ENCODE measurements around the gene DR1. TPM values are rescaled to one million over a fixed set of nuclear protein-coding genes. Genes with fewer than 3 reads are reported as not detected.

DR1 gene
- total and polyA plus RNA-seq, 2 of the 4 experiments (the other 2 are of a cell fraction) = 27.1 to 39.4 TPM

DNA sequence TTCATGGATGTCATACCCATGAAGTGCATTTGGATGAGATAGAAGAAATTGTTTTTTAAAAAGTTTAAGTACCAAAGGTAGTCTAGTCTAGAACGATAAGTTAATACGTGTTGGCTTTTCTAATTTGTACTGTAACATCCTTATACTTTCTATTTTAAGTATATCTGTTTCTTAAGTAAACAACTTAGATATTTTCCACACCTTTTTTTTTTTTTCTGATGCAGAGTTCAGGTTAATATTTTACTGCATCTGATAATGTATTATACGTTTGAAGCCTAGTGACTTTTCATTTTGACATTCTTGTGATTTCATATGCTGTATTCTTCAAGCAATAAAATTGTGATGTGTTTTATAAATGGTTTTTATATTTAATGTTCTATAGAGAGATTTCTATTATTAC is 16.5 kb downstream of the DR1 start:
- H2AFZ ChIP-seq (replicated peaks; ENCODE audit: low read length, poor library complexity) = no peak overlapping the region
- ChIA-PET POLR2A (ENCODE audit: unreplicated experiment) (no interaction called here), CTCF (no interaction called here)
- peaks cover 10% of the 10 kb centered on the region for H3K36me3 ChIP-seq (ENCODE audit: control insufficient read depth, insufficient read depth, low read length)
- H3K4ac ChIP-seq (ENCODE audit: low read depth, low read length) = no peak overlapping the region
- H3K27ac ChIP-seq (ENCODE audit: insufficient read depth, low read length) = no peak overlapping the region
- H2AK5ac ChIP-seq (ENCODE audit: low read depth, low read length) = no peak overlapping the region
- no peak overlapping the region for H3K18ac ChIP-seq (ENCODE audit: low read depth, low read length)
- H2AK9ac ChIP-seq (replicated peaks; ENCODE audit: low read depth, low read length, poor library complexity) = no peak overlapping the region
- H3K4me2 ChIP-seq (ENCODE audit: low read depth, low read length) = no peak overlapping the region
- H3K4me3 ChIP-seq (ENCODE audit: insufficient read depth, low read depth, low read length) = no peak overlapping the region
- ATAC-seq (ENCODE audit: low read depth) (no peak), DNase-seq (no peak)
- no peak overlapping the region for H2BK15ac ChIP-seq (ENCODE audit: low read depth, low read length)
- H2BK20ac ChIP-seq (ENCODE audit: low read depth, low read length) = no peak overlapping the region
- WGBS, 2 experiments (ENCODE audit: extremely low coverage in 2 of 2, insufficient read length in 1 of 2) = no CpG with 5 or more reads among the region's 3 CpGs
- in situ Hi-C loops (cut with MboI; ENCODE audit: low sequenced_read_pairs) (no loop called here), intact Hi-C loops (cut with micrococcal nuclease) (no loop called here), dilution Hi-C loops (cut with HindIII; ENCODE audit: low sequenced_read_pairs, unreplicated experiment) (no loop called here)
- no peak overlapping the region for H2BK120ac ChIP-seq (ENCODE audit: low read depth, low read length)
- TF ChIP-seq FOS (IDR thresholded peaks at IDR 0.05; ENCODE audit: low read depth, low read length) (no peak), CTCF (conservative IDR thresholded peaks at IDR 0.05; ENCODE audit: low read depth, low read length) (no peak), POLR2A (IDR thresholded peaks at IDR 0.05; ENCODE audit: low read depth, low read length) (no peak), RFX5 (IDR thresholded peaks at IDR 0.05; ENCODE audit: low read depth, low read length) (no peak), BHLHE40 (IDR thresholded peaks at IDR 0.05; ENCODE audit: low read depth, low read length) (no peak), USF2 (IDR thresholded peaks at IDR 0.05; ENCODE audit: low read depth, low read length) (no peak), NFE2L2 (IDR thresholded peaks at IDR 0.05; ENCODE audit: low read depth, low read length) (no peak), RAD21 (IDR thresholded peaks at IDR 0.05; ENCODE audit: low read length) (no peak), MAFK (IDR thresholded peaks at IDR 0.05; ENCODE audit: low read depth, low read length) (no peak), CHD1 (IDR thresholded peaks at IDR 0.05; ENCODE audit: low read depth, low read length) (no peak), RCOR1 (IDR thresholded peaks at IDR 0.05; ENCODE audit: insufficient replicate concordance, low read length) (no peak), MXI1 (IDR thresholded peaks at IDR 0.05; ENCODE audit: borderline replicate concordance, low read depth, low read length) (no peak), MAZ (IDR thresholded peaks at IDR 0.05; ENCODE audit: borderline replicate concordance, low read depth, low read length) (no peak), SMC3 (IDR thresholded peaks at IDR 0.05; ENCODE audit: low read depth, low read length) (no peak), CEBPB (IDR thresholded peaks at IDR 0.05; ENCODE audit: low read depth, low read length) (no peak)
- TF ChIP-seq, protein P1, sequence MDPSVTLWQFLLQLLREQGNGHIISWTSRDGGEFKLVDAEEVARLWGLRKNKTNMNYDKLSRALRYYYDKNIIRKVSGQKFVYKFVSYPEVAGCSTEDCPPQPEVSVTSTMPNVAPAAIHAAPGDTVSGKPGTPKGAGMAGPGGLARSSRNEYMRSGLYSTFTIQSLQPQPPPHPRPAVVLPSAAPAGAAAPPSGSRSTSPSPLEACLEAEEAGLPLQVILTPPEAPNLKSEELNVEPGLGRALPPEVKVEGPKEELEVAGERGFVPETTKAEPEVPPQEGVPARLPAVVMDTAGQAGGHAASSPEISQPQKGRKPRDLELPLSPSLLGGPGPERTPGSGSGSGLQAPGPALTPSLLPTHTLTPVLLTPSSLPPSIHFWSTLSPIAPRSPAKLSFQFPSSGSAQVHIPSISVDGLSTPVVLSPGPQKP (IDR thresholded peaks at IDR 0.05; ENCODE audit: borderline replicate concordance, low read depth, low read length) = no peak
- no peaks in the 10 kb centered on the region for H3K27me3 ChIP-seq (ENCODE audit: control insufficient read depth, insufficient read depth, low read length)
- H4K8ac ChIP-seq (ENCODE audit: low read depth in 2 of 2, low read length in 2 of 2) = no peak overlapping the region
- no peak overlapping the region for H3K14ac ChIP-seq (replicated peaks; ENCODE audit: low read depth, low read length)
- H4K5ac ChIP-seq (ENCODE audit: low read depth, low read length) = no peak overlapping the region
- peaks cover 25 to 46% of the 10 kb centered on the region in 2 experiments for H3K79me1 ChIP-seq (ENCODE audit: low read depth in 1 of 2, low read length in 2 of 2)
- no peak overlapping the region for H3K56ac ChIP-seq (ENCODE audit: extremely low read depth, insufficient read depth, low read length)
- no peaks in the 10 kb centered on the region for H3K9me3 ChIP-seq (ENCODE audit: control insufficient read depth, insufficient read depth, low read length)
- no peaks in the 10 kb centered on the region for H3K4me1 ChIP-seq (ENCODE audit: control insufficient read depth, insufficient read depth, low read length)
- H3K9ac ChIP-seq (ENCODE audit: low read depth, low read length) = no peak overlapping the region
- BruUV-seq (replicated peaks) = no TSS peak
- H4K20me1 ChIP-seq (ENCODE audit: insufficient read depth, low read length) = peaks cover 9% of the 10 kb centered on the region; the same call in 1 of the 2 replicates
- H3K23ac ChIP-seq (ENCODE audit: low read depth, low read length) = no peak overlapping the region
- no peak overlapping the region for H2BK5ac ChIP-seq (ENCODE audit: low read depth, low read length, poor library complexity, severe bottlenecking)
- no peak overlapping the region for H4K91ac ChIP-seq (ENCODE audit: insufficient read depth, low read depth, low read length)
- peaks cover 8% of the 10 kb centered on the region for H3K9me1 ChIP-seq (ENCODE audit: insufficient read depth, low read length)
